Adrenal gland (tissue), 5 donors: ENCODE results near the gene SEMG1.

ENCODE experiments used
- POLR2A ChIP-seq, 2 donors: fragments of 450-650 bp; IDR thresholded peaks; one replicate each; pipeline ENCODE4 v1.6.1; 2017; ENCODE audit warnings: antibody characterized with exemption in 2 of 2, mild to moderate bottlenecking in 2 of 2, moderate library complexity in 1 of 2
- TF ChIP-seq, protein P1 (sequence below), 6 experiments: fragments of 450-650 bp in 4 of 6; fragments of 200-600 bp in 2 of 6; sonication (generic) in 1 of 6; IDR thresholded peaks; 1 replicate in 5 of 6; 2 replicates in 1 of 6; pipeline versions ENCODE4 v1.5.1 to v1.8.0; 2016 to 2021; ENCODE audit warnings: antibody characterized with exemption in 6 of 6, mild to moderate bottlenecking in 2 of 6, moderate library complexity in 1 of 6
- donor health status: DM: no; HTN: no; CAD: no.

DNA sequence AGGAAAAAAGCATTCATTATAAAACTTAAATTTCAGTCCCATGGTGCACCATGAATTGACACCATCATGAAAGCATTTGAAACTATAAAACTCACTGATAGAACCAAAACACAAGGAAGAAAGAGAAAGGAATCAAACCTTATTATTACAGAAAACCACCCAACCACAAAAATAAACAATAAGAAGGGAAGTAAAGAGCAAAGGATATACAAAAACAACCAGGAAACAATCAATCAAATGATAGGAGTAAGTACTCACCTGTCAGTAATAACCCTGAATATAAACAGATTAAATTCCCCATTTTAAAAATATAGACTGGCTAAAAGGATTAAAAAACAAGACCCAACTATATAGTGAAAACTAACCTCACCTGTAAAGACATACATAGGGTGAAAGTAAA lies 41.8 kb downstream of the SEMG1 start:
- TF ChIP-seq, protein P1, sequence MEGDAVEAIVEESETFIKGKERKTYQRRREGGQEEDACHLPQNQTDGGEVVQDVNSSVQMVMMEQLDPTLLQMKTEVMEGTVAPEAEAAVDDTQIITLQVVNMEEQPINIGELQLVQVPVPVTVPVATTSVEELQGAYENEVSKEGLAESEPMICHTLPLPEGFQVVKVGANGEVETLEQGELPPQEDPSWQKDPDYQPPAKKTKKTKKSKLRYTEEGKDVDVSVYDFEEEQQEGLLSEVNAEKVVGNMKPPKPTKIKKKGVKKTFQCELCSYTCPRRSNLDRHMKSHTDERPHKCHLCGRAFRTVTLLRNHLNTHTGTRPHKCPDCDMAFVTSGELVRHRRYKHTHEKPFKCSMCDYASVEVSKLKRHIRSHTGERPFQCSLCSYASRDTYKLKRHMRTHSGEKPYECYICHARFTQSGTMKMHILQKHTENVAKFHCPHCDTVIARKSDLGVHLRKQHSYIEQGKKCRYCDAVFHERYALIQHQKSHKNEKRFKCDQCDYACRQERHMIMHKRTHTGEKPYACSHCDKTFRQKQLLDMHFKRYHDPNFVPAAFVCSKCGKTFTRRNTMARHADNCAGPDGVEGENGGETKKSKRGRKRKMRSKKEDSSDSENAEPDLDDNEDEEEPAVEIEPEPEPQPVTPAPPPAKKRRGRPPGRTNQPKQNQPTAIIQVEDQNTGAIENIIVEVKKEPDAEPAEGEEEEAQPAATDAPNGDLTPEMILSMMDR (IDR thresholded peaks at IDR 0.05): no peak
- TF ChIP-seq POLR2A (IDR thresholded peaks at IDR 0.05): no peak
